GM18508 (cell line): Measurements from ENCODE around the gene RAB20.
"Not testable (repeated sequence)": the region's sequence is repeated elsewhere in the genome, so short reads cannot be mapped to it uniquely, and the experiment has no call there.

ENCODE experiments used
- ATAC-seq: cut with Tn5 transposase; IDR thresholded peaks from one replicate; pipeline ENCODE4 v1.9.1; 2021; ENCODE audit warnings: moderate number of reproducible peaks; ENCODE audit not compliant: insufficient read depth, unreplicated experiment

RAB20 gene

GRCh38 chr13:110495881-110496280 lies 65.6 kb downstream of the RAB20 start:
- no peak for ATAC-seq

GRCh38 chr13:110495376-110495775 lies 66.1 kb downstream of the RAB20 start:
- ATAC-seq: no peak

DNA sequence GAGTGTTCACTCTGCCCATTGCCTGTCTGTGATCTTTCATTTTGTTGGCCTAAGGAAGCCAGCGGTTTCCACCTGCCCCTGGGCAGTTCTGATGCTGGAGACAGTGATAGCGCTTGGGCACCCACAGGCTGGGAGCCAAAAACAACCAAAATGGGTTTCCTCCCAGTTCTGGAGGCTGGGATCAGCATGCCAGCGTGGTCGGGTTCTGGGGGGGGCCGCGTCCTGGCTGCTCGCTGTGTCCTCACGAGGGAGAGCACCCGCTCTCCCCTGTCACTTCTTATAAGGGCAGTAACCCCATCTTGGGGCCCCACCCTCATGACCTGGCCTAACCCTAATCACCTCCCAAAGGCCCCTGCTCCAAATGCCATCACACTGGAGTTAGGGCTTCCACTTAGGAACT lies 67.9 kb downstream of the RAB20 start:
- no peak for ATAC-seq

GRCh38 chr13:110492679-110493593 lies 68.6 kb downstream of the RAB20 start:
- peak; percentile 93 for ATAC-seq

DNA sequence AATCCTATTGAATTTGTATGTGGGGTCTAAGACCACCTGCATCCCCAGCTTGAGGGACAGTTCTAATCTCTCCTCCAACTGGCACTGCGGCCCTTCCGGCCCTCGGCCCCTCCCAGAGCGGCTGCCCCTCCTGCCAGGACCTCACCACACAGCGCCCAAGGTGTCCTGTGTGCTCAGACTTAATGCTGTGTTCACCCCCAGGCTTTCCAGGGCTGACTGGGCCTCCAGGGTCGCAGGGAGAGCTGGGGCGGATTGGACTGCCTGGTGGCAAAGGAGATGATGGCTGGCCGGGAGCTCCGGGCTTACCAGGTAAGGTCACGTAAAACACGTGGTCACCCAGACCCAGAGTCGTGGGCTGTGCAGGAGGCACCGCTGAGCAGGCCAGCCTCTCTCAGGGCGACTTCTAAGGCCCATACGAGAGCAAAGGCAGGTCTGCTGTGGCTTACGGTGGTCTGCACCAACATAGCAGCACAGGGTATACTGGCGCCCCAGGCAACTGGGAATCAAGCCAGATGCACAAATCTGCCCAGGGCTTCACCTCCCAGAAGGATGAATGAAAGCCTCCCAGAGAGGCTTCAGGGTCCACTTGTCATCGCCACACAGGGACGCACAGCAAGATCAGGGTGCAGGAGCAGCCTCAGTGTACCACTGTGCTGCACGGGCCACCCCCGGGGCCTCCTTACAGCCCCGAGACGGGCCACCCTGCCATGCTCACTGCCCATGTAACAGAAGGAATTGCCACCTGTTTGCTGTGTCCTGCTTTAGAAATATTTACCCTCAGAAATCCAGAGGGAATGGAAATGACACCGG lies 69.4 kb downstream of the RAB20 start:
- no peak for ATAC-seq

DNA sequence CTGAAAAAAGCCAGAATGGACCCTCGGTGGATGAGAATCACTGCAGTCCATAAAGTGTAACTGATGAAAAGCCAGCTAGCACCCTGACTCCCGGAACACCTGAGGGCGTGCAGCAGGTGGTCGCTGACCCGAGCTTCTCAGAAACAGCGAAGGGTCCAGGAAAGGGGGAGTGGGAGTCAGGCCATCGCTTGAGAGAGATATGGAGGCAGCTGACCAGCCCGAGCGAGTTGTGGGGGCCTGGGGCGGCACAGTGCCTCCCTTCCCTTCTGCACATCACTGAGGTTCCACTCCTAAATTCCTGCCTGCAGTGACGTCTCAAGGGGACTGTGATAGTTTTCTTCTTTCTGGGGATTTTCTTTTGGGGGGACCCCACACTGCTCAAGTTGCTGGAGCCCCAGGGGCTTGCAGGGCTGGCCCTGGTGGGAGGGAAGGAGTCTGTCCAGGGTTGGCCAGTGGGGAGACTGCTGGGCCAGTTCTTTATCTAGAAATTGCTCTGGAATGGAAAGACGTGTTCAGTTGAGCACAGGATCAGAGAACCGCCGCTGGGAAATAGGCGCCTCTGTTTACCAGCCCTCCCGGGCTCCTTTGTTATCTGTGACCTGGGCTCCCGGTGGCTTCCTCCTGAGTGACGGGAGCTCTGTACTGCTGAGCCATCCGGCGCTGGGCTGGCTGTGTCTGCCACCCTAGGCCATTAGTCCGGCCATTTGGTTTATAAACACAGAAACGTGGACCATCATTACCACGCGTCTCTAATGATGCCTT lies 71.3 kb downstream of the RAB20 start:
- ATAC-seq: no peak

DNA sequence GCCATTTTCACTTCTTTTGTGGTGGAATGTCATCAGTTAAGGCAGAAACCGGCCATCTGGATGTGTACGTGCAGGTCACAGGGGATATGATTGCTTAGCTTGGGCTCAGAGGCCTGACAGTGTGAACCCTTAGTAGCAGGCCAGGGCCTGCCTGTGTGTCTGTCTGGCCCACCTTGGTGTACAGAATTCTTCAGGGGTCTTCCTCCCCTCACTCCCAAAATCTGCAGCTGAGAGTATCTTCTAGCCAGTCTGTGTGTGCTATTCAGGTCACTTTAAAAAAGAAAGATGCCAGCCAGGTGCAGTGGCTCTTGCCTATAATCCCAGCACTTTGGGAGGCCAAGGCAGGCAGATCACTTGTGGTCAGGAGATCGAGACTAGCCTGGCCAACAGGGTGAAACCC lies 74.6 kb downstream of the RAB20 start:
- ATAC-seq: not testable (repeated sequence)

DNA sequence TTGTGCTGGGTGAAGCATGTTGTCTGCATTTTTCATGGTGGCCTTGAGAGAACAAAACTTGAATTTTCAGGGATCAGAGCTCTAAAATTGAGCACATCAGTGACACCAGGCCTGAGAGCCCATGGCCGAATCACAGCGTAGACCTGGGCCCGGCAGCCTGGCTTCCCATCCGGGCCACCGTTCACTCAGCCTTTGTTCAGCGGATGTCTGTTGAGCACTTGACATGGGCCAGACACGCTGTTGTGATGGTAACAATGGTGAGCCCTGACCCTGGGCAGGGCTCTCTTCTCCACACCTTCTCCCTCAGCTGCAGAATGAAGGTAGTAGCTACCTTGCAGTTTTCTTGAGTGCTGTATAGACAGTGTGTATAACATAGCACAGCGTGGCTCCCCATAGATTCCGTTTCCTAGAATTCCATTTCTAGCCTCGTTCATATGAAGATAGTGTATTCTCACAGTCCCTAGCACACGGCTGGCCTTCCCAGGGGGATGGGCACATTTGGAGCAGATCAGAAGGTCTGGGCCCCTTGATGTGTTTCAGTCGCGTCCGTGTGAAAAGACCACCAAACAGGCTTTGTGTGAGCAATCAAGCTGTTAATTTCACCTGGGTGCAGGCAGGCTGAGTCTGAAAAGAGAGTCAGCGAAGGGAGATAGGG lies 75.3 kb downstream of the RAB20 start:
- no peak for ATAC-seq

DNA sequence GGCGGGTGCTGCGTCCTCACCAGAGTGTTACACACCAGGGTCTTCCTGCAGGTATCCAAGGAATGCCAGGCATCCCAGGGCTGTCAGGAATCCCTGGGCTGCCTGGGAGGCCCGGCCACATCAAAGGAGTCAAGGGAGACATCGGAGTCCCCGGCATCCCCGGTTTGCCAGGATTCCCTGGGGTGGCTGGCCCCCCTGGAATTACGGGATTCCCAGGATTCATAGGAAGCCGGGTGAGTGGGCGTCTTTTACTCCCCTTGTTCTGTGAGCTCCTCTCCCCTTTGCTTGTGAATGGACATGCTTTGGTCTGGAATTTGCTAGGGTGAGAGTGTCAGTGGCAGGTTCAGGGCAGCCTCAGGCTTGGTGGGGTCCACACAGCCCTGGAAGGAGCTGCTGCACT lies 75.9 kb downstream of the RAB20 start:
- no peak for ATAC-seq

DNA sequence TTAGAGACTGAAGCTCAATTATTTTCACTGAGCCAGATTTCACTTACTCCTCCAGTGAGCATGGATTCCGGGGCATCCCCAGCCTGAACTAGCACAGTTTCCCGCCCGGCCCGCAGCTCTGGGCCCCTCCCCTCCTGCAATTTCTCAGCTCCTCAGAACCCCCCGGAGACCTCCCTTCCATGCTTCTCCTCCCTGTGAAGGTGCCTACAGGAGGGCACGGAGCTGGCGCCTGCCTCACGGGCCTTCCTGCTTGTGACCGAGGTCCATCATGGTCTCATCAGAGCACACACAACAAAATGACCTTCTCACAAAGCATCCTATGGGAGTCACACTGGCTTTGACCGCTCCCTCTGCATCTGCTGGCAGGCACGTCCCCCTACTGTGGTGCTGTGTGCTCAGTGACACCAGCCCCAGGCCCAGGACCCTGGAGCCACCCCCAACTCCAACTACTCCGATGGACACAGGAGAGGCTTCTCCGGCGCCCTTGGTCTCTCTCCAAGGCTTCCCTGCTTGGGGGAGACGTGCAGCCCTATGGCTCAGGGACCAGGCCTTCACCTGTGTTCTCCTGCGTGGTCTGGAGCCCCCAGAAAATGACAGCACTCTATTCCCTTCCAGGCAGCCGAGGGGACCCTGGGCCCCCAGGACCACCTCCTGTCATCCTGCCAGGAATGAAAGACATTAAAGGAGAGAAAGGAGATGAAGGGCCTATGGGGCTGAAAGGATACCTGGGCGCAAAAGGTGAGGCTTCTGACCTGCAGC lies 77.1 kb downstream of the RAB20 start:
- no peak for ATAC-seq

GRCh38 chr13:110483386-110483968 lies 78.0 kb downstream of the RAB20 start:
- no peak for ATAC-seq

DNA sequence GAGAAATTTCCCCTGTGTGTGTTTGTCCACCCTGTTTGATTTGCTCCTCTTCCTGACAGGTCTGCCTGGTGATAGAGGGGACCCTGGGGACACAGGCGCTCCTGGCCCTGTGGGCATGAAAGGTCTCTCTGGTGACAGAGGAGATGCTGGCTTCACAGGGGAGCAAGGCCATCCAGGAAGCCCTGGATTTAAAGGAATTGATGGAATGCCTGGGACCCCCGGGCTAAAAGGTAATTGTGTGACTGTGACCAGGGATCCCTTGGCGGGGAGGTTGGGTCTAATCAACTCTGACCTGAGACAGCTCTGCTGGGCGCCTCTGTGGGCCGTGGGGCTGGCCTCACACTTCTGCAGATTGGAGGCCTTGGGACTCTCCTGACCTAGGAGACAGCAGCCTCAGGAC lies 81.4 kb downstream of the RAB20 start:
- ATAC-seq: no peak

GRCh38 chr13:110479648-110480047 lies 81.9 kb downstream of the RAB20 start:
- no peak for ATAC-seq

- ATAC-seq: no peak
Measured at GRCh38 chr13:110479215-110479545, 82.3 kb downstream of the RAB20 start.

GRCh38 chr13:110478405-110479214 lies 82.9 kb downstream of the RAB20 start:
- no peak for ATAC-seq

- ATAC-seq: no peak
Measured at GRCh38 chr13:110477706-110478245, 83.7 kb downstream of the RAB20 start.

DNA sequence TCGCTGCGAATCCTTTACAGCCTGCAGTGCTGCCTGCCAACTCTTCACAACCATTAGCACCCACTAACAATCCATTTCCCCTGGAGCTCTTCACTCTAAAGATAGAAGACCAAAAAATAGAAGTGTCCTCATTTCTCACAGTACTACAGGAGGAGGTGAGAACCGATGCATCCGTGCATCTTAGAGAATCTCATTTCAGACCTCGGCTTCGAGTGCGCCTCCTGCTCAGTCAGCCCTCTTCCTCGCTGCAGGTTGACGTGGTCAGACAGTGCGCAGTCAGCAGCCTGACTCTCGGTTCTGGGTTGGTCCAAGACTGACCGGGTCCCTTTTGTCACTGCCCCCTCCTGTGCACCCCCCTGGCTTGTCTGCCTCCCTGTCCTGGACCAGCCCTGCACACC lies 85.3 kb downstream of the RAB20 start:
- no peak for ATAC-seq

DNA sequence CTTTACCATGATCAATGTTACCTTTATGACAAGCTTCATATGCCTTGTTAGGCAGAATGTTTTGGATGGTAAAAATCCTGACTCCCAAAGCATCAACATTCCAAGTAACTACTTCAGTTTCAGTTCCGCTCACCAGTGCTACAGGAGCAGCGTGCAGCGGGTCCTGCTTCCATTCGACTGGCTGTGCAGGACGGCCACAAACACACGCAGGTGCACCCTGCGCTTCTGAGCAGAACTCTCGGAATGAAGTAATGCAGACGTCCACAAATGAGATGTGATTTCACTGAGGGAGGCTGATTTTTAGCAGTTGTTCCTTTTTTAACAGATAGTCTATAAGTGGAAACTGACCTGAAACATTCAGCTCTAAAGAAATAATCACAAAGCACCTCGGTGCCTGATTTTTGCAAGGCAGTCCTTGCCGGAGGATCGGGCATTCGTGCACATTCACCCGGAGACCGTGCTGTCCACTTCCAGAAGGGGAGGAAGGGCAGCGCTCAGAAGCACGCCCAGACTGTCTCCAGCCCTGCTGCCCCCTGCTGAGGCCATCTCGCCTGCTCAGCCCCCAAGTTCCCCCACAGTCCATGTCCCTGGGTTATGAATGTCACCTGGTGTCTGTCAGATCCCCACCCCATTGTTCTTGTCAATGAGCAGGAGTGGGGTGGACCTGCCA lies 85.8 kb downstream of the RAB20 start:
- no peak for ATAC-seq
